ENCODE results near the gene CCDC57.

Gene CCDC57

GRCh38 chr17:82200743-82201497, 11.7 kb downstream of the CCDC57 start:
- no peak overlapping the region for H3K4me3 ChIP-seq
- DNase-seq (ENCODE audit: low spot score): no peak
- no peak for TF ChIP-seq CTCF (IDR thresholded peaks at IDR 0.05)
- no peak overlapping the region for H3K27ac ChIP-seq

- Histone ChIP-seq H3K4me3 (no peak overlapping the region), H3K27ac (no peak overlapping the region)
- DNase-seq (ENCODE audit: low spot score): no peak
- TF ChIP-seq CTCF (IDR thresholded peaks at IDR 0.05): no peak
These were observed 12.5 kb downstream of the CCDC57 start for GRCh38 chr17:82200135-82200534.

- Histone ChIP-seq H3K27ac (no peak overlapping the region), H3K4me3 (no peak overlapping the region)
- no peak for DNase-seq (ENCODE audit: low spot score)
- TF ChIP-seq CTCF (IDR thresholded peaks at IDR 0.05): no peak
These were observed 13.1 kb downstream of the CCDC57 start for GRCh38 chr17:82199496-82199895.

- DNase-seq (ENCODE audit: low spot score): no peak
- H3K4me3 ChIP-seq: no peak overlapping the region
- no peak for TF ChIP-seq CTCF (IDR thresholded peaks at IDR 0.05)
- no peak overlapping the region for H3K27ac ChIP-seq
These were observed 14.6 kb downstream of the CCDC57 start for GRCh38 chr17:82198092-82198491.

- Histone ChIP-seq H3K27ac (peak overlapping the region; percentile 20 to 52), H3K4me3 (peak overlapping the region; percentile 17)
- TF ChIP-seq CTCF (IDR thresholded peaks at IDR 0.05): no peak
- DNase-seq (ENCODE audit: low spot score): no peak
These were observed 16.7 kb downstream of the CCDC57 start for GRCh38 chr17:82195675-82196672.

- H3K4me3 ChIP-seq: no peak overlapping the region
- TF ChIP-seq CTCF (IDR thresholded peaks at IDR 0.05): no peak
- H3K27ac ChIP-seq: no peak overlapping the region
- no peak for DNase-seq (ENCODE audit: low spot score)
These were observed 17.9 kb downstream of the CCDC57 start for GRCh38 chr17:82194765-82195164.

All from coronary artery (tissue), 2 donors.